Measurements from ENCODE around the gene SMAD6.

GRCh38 chr15:66682246-66682645, 19.8 kb upstream of the SMAD6 start:
- TF ChIP-seq EZH2 (IDR thresholded peaks at IDR 0.05; ENCODE audit: insufficient read depth, poor library complexity, severe bottlenecking): no peak
- no peak for TF ChIP-seq EZH2phosphoT487 (IDR thresholded peaks at IDR 0.05; ENCODE audit: insufficient read depth, low read depth)
